Right renal cortex interstitium (tissue), 3 donors: Measurements from ENCODE around the gene JADE3. TPM values are rescaled to one million over a fixed set of nuclear protein-coding genes. Genes with fewer than 3 reads are reported as not detected.

Source experiments
- DNase-seq, 3 donors: peaks; one replicate each; pipeline ENCODE4 v3.0.0-alpha.2; 2013; ENCODE audit warnings: low read depth in 3 of 3, low spot score in 2 of 3
- polyA plus RNA-seq, 3 donors: library from polyadenylated mRNA; unstranded; fragments of 120-200 nt; gene quantifications; one replicate each; pipeline ENCODE4 v1.2.1, GENCODE V29; 2013; ENCODE audit not compliant: insufficient read length in 3 of 3

JADE3 gene
- polyA plus RNA-seq: 10 to 100 TPM; 25.0 to 26.9 (median 26.5) TPM

DNA sequence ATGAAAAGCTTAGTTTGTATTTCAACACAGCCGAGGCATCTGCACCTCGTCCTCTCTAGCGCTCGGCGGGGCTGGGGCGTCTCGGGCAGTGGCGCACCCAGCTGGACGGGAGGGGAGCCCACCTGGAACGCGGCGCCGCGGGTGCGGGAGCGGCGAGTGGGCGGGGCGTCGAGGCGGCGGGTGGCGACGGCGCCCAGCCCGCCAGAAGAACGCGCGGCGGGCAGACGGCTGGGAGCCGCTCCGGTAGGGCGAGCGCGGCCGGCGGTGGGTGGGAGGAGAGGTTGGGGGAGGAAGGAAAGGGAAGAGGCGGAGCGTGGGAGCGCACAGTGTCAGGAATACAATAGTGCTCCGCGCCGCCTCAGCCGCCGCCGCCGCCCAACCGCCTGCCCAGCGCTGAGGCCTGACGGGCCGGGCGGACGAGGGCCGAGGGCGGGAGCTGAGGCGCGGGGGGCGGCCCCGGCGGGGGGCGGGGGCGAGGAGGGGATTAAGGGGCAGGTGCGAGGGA is at the start of gene JADE3:
Gene JADE3 (plus strand): TSS at position 324 of the 505 bp plus-strand sequence. CDS start 72,474 bp downstream, outside the sequence.
- peak in 2 of 3 donors; percentile 52 to 56 for DNase-seq

DNA sequence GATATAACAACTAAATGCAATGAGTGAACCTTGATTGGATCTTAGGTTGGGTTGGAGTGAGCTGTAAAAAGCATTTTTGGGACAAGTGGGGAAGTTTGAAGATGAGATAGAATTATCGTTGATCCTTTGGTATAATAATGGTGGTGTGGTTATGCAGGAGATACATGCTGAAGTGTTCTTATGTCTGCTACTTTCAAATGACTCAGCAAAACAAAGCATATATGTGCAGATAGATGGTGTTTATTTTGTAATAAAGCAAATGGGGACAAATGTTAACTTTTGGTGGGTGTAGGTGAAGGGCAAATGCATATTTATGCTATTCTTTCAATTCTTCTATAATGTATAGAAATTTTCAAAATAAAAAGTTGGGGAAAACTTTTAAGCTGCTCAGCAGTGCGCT is 49.1 kb upstream of the JADE3 start:
- DNase-seq: no peak

DNA sequence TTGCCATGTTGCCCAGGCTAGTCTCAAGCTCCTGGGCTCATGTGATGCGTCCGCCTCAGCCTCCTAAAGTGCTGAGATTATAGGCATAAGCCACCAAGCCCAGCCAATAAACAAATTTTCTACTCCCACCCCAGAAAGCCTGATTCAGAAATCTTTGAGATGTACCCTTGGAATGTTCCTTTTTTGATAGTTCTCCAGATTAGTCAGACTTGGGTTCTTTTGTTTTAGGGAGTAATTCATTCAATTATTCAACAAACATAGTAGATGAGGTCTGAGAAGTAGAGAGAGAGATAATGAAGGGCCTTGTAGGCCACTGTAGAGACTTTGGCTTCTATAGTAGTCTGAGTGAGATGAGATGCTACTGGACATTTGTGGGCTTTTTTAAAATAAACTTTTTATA is 47.6 kb upstream of the JADE3 start:
- no peak for DNase-seq

DNA sequence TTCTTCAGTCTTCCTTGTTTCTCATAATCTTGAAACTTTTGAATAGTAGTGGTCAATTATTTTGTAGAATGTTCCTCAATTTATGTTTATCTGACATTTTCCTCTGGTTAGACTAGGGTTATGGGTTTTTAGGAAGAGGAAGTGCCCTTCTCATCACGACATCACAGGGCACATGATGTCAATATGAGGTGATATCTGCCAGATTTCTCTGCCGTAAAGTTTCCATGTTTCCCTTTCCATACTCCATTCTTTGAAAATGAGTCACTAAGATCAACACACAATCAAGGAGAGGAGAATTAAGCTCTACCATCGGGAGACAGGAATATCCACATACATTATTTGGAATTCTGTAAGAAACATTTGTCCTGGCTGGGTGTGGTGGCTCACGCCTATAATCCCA is 46.9 kb upstream of the JADE3 start:
- DNase-seq: no peak

DNA sequence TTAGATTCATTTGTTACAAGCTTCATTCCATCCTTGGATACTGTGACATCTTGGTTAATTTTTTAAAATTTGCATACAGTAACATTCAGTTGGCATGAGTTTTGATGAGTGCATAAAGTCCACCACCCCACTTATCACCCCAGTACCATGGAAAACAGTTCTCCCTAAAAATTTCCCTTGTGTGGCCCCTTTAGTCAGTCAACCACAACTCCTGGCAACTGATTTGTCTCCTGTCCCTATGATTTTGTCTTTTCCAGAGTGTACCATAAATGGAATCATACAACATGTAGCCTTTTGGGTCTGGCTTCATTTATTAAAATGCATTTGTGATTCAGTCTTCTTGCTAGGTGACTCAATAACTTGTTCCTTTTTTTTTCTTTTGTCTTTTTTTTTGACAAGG is 45.5 kb upstream of the JADE3 start:
- DNase-seq: no peak

DNA sequence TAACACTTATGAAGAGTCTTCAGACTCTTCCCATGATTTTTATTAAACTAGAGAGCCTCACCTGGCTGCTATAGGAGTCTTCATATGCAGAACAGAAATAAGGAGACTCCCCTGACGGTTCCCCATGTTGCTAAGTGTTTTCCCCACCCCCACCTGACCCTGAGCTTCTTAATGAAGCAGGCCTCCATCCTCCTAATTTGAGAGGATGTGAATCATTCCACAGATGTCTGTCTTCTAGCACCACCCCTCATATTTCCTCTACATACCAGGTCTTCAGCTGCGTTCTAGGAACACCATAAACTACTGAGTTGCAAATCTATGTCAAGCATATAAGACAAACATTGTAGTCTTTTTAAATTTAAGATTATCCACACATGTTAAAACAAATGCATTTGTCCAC is 38.5 kb upstream of the JADE3 start:
- DNase-seq: no peak

DNA sequence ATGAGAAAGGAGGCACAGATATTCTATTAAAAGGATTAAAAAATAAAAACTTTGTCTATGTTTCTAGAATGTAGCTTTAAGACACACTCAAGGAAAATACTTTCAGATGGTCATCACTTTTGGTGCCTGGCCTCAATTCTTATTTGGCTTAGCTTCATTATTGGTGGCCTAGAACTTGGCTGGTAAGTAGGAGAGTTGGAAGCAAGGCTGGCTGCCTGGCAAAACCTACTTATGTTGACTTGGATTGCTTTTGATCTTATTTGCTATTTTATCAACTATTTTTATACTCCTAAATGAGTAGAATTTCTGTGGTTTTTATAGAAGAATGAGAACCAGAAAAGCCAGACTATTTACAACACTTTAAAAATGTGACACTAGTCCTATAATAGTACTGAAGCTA is 35.3 kb upstream of the JADE3 start:
- no peak for DNase-seq

DNA sequence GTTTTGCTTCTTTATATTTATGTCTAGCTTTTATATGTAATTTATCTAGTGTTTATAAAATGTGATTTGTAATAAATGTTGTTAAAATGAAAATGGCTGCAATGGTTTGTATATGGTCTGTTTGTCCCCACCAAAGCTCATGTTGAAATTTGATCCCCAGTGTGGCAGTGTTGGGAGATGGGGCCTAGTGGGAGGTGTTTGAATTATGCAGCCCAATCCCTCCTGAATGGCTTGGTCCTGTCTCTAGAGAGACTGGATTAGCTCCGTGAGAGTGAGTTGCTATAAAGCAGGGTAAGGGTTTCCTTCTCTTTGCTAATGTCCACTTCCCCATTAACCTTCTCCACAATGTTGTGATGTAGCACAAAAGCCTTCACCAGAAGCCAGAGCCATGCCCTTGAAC is 30.0 kb upstream of the JADE3 start:
- DNase-seq: no peak

DNA sequence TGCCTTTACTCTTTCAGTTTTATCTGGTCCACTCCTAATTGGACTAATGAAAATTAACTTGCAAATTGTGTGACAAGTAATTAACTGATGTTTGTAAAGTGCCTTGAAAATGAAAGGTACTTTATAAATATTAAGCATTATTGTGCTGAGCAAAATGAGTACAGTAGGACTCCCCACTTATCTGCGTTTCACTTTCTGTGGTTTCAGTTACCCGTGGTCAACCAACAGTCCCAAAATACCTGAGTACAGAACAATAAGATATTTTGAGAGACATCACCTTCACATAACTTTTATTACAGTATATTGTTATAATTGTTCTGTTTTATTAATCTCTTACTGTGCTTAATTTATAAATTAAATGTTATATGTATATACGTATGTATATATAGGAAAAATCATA is 27.4 kb upstream of the JADE3 start:
- no peak for DNase-seq

DNA sequence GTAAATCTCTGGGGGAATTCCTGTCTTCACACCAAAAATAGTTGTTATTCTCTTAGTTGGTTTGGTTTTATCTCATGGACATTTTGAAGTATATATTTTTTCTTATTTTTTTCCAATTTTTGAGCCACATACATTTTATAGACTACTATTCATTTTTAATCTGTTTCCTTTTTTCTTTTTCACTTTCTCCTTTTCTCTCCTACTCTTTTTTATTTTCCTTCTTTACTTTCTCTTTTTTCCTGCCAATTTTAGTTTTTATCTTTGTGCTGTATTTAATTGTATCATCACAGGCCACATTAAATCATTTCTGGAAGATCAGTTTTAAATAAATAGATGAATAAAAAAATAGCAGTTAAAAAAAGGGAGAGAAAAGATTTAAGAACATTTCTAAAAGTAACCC is 14.0 kb upstream of the JADE3 start:
- no peak for DNase-seq

DNA sequence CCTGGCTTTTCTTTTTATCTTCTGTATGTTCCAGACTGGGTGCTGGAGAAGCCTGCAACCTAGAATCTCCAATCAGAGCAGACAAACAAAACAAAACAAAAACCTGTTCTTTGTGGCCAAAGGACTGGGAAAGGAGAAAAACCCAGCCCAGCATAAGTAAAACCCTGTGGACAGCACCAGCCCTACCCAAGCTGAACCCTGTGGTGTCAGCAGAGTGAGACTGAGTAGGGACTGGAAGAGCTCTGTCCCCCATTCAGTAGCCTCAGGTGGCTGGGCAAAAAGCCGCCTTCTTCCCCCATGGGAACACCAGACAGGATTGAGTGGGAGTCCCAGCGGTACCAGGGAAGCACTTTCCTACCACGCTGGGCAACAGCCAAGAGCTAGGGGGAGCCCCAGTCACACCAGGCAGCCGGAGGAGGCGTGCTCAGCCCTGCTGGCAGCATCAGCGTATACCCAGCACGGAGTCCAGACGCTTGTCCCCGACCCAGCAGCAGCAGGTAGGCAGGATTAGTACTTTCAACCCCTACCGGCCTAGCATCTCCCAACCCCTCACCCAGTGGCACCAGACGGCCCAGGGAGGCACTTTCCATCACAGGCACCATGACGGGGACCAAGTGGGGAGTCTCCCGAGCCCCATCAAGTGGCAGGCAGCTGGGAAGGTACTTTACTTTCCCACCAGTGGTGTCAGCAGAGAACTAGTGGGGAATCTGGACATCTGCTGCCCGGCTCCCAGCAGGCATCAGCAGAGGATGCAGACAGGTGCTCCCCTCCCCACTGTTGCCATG is 8.6 kb upstream of the JADE3 start:
- peak in 1 of 3 donors; percentile 56 for DNase-seq

DNA sequence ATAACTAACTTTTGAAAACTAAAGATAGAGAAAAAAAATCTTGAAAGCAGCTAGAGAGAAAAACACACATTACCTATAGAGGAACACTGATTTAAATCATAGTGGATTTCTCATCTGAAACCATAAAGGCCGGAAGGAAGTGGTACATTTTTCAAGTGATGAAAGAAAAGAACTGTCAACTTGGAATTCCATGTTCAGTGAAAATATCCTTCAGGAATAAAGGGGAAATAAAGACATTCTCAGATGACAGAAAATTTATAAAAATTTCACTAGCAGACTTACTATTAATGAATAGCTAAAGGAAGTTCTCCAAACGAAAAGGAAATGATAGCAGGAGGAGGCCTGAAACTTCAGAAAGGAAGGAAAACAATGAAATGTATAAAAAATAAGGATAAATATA is 7.6 kb upstream of the JADE3 start:
- no peak for DNase-seq

DNA sequence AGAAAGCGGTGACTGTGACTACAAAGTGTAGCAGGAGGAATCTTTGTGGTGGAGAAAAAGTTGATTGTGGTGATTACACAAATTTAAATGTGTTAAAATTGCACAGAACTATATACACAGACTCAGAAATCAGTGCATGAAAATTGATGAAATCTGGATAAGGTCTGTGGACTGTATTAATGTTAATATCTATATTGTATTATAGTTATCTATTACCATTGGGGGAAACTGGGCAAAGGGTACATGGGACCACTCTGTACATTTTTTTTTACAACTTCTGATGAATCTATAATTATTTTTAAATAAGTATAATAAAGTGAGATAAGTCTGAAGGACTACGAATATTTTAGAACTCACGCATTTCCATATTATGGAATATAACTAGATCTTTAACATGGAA is 1.8 kb upstream of the JADE3 start:
- no peak for DNase-seq

DNA sequence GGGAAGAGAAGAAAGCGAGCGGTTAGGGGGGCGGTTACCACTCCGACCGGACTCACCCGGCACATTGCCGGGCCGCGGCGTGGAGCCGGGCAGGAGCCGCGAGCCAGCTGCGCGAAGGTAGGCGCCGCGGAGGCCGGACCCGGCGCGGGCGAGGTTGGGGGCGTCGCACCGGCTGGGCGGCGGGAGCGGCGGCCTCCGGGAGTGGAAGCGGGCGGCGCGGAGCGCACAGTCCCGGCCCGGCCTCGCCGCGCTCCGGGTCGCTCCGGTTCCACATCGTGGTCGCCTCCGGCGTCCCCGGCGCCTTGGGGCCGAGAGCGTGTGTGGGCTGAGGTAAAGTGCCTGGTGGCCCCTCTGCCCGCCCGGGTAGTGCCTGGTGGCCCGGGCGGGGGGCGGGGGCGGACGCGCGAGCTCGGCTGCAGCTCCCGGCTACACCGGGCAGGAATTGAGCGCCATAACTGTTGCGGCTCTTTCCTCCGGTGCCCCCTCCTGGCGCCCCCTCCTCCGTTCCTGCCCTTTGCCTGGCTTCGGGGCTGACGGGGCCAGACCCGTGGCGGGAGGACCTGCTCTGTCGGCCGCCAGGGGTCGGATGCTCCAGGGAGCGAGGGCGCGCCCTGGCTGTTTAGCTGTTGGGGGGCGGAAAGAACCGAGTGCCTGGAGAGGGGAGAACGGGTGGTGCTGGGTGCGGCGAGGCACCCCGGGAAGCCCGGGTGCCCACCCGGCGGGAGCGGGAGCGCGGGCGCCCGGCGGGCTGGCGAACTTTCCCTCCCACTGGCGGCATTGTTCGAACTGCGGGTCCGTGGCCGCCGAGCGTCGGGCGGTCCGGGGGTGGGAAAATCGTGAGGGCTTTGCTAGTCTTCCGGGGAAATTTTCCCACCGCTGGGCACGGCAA is 626 bp downstream of the JADE3 start:
- no peak for DNase-seq

DNA sequence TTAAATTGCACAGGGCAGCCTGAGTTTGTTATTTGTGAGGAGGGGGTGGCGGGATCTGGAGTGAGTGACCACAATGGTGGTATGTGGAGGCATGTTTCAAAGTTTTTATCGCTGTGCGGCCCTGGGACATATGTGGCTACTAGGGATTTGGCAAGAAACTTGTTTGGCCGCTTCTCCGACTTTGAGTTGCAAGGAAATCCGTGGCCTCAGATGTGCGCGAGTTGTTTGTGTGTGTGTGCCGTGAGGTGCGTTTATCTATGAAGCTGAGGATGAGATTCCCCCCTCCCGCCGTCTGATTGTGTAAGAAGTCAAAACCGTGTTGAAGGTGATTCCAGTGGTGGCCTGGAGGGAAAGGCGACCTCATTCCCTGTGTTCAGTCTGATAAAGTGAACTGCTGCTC is 1.4 kb downstream of the JADE3 start:
- DNase-seq: no peak

DNA sequence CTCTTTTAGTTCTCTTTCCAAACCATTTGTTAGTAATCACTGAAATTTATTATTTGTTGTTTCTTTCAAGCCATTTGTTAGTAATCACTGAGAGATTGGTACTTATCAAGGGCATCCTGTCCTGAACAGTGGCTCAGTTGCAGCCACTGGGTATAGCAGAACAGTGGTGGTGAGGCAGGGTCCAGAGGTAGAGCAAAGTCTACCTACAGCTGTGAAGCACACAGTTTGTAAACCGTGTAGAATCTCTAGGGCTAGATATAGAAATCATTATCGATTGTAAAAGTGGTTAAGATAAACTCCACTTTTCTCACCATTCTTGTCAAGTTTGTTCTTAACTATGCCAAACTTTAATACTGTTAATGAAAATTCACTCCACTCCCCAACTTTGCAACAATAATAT is 4.1 kb downstream of the JADE3 start:
- DNase-seq: no peak

DNA sequence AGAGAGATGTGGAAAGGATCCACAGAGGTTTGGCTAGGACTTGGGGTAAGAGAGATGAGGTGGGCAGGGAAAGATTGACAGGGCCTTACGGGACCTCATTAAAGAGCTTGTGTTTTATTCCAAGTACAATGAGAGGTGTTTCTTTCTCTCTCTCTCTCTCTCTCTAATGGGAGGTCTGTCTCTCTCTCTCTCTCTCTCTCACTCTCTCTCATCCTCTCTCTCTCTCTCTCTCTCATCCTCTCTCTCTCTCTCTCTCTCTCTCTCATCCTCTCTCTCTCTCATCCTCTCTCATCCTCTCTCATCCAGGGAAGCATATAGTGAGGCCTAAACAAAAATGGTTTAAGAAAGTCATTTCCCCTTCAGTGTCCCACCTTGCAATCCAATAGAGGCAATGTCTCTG is 5.4 kb downstream of the JADE3 start:
- no peak for DNase-seq

DNA sequence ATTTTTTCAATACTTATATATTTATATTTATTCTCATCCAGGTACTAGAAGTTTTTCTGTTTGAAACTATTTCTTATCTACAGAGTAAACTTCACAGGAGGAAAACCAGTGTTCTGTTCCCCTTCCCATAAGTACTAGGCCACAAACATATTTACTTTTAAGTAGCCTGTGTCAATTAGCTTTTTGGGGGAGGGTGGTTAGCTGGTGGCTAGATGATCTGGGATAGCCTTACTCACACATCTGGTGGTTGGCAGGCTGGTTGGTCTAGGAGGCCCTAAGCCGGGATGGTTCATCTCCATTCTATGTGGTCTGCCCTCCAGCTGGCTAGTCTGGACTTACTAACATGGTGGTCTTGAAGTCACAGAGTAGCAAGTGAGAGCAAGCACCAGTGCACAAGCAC is 6.2 kb downstream of the JADE3 start:
- no peak for DNase-seq

DNA sequence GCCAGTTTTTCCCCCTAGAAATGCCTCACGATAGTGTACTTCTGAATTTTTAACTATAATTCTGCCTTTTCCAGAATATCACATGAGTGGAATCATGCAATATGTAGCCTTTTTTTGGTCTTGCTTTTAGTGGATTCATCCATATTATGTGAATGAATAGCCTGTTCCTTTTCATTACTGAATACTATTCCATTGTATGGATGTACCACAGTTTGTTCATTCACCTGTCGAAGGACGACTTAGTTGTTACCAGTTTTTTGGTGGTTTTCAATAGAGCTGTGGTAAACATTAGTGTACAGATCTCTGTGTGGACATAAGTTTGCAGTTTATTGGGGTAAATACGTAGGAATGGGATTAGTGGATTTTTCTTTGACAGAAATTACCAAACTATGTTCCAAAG is 8.0 kb downstream of the JADE3 start:
- no peak for DNase-seq

DNA sequence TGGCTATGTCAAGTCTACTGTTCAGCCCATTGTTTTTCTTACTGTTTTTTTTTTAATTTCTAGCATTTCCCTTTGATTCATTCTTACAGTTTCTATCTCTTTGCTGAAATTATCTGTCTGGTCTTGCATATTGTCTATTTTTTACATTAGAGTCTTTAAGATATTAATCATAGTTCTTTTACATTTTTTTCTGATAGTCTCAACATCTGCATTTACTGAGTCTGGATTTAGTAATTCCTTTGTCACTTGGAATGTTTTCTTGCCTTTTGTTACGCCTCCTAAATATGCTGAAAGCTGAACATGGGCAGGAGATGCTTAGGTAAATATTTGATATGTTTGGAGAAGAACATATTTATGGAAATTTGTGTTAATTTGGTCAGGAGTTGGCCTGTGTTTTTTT is 10.4 kb downstream of the JADE3 start:
- no peak for DNase-seq

DNA sequence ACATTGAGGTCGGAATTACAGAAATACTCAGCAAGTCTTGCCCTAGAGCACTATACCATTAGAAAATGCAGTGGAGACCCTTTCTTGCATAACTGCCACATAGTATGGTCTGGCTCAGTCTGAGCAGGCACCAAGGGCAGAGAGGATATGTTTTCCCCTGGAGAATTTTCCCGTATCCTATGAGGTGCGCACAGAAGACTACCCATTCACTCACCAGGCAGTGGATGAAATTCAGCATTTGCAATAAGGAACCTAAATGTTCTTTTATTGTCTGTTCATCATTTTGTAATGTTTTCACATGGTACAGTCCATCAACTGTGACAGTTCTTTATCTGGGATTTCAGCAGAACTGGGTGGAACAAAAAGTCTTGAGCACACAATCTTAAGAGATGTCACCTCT is 15.5 kb downstream of the JADE3 start:
- DNase-seq: no peak
